RWPE2 (cell line): ENCODE results near the gene SEC62.

ENCODE experiments used
- ATAC-seq: fragments of 200-7000 bp; cut with Tn5 transposase; 3 replicates; pipeline ENCODE4 v1.9.1; 2021; ENCODE audit warnings: low read depth
- DNase-seq: peaks from one replicate; pipeline ENCODE4 v3.0.0-alpha.2; 2020; ENCODE audit warnings: low spot score
- H3K27ac ChIP-seq: fragments of 450-650 bp; 2 replicates; pipeline ENCODE4 v1.5.1; 2017; ENCODE audit warnings: mild to moderate bottlenecking; ENCODE audit not compliant: poor library complexity, severe bottlenecking
- H3K27me3 ChIP-seq: fragments of 250-450 bp; sonication (Bioruptor Pico); 2 replicates; pipeline ENCODE4 v1.5.1; 2021; ENCODE audit warnings: mild to moderate bottlenecking, moderate library complexity; ENCODE audit not compliant: insufficient read depth, poor library complexity, severe bottlenecking
- H3K36me3 ChIP-seq: fragments of 250-450 bp; sonication (Bioruptor Pico); 2 replicates; pipeline ENCODE4 v1.5.1; 2020; ENCODE audit warnings: low read depth, mild to moderate bottlenecking, moderate library complexity
- H3K4me1 ChIP-seq: fragments of 250-450 bp; sonication (Bioruptor Pico); 2 replicates; pipeline ENCODE4 v1.5.1; 2021; ENCODE audit warnings: mild to moderate bottlenecking, moderate library complexity; ENCODE audit not compliant: insufficient read depth, poor library complexity, severe bottlenecking
- H3K4me3 ChIP-seq: fragments of 250-450 bp; sonication (Bioruptor Pico); 2 replicates; pipeline ENCODE4 v1.5.1; 2021; ENCODE audit warnings: mild to moderate bottlenecking, moderate library complexity; ENCODE audit not compliant: severe bottlenecking
- H3K9me3 ChIP-seq: fragments of 250-450 bp; sonication (Bioruptor Pico); 2 replicates; pipeline ENCODE4 v1.5.1; 2021; ENCODE audit warnings: mild to moderate bottlenecking, moderate library complexity; ENCODE audit not compliant: severe bottlenecking
- TF ChIP-seq, protein P1 (sequence below): fragments of 450-650 bp; IDR thresholded peaks from one replicate; pipeline ENCODE4 v1.5.1; 2017; ENCODE audit warnings: mild to moderate bottlenecking, moderate library complexity; ENCODE audit not compliant: poor library complexity, severe bottlenecking

SEC62 gene

DNA sequence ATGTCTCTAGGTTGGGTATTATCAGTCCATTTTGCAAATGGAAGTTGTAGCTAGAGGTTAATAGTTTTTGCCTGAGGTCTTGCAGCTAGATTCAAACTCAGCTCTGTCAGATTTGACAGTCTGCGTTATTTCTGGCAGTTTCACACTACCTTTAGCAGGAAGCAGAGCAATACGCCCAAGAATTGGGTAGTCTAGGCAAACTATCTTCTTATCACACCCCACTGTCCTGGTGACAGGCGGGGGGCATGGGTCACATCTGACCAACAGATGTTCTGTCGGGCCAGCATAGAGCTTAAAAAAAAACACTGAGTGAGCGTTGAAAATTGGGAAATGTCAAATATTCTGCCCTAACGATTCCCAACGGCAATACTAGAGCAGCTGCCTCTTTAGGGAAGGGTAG is 76.9 kb downstream of the SEC62 start:
- peaks cover 20% of the 10 kb centered on the region for H3K27me3 ChIP-seq
- no peak overlapping the region for H3K4me3 ChIP-seq
- no peaks in the 10 kb centered on the region for H3K9me3 ChIP-seq
- TF ChIP-seq, protein P1, sequence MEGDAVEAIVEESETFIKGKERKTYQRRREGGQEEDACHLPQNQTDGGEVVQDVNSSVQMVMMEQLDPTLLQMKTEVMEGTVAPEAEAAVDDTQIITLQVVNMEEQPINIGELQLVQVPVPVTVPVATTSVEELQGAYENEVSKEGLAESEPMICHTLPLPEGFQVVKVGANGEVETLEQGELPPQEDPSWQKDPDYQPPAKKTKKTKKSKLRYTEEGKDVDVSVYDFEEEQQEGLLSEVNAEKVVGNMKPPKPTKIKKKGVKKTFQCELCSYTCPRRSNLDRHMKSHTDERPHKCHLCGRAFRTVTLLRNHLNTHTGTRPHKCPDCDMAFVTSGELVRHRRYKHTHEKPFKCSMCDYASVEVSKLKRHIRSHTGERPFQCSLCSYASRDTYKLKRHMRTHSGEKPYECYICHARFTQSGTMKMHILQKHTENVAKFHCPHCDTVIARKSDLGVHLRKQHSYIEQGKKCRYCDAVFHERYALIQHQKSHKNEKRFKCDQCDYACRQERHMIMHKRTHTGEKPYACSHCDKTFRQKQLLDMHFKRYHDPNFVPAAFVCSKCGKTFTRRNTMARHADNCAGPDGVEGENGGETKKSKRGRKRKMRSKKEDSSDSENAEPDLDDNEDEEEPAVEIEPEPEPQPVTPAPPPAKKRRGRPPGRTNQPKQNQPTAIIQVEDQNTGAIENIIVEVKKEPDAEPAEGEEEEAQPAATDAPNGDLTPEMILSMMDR, result no peak
- DNase-seq (no peak), ATAC-seq (no peak)
- no peaks in the 10 kb centered on the region for H3K4me1 ChIP-seq
- H3K36me3 ChIP-seq, result no peaks in the 10 kb centered on the region
- no peak overlapping the region for H3K27ac ChIP-seq

DNA sequence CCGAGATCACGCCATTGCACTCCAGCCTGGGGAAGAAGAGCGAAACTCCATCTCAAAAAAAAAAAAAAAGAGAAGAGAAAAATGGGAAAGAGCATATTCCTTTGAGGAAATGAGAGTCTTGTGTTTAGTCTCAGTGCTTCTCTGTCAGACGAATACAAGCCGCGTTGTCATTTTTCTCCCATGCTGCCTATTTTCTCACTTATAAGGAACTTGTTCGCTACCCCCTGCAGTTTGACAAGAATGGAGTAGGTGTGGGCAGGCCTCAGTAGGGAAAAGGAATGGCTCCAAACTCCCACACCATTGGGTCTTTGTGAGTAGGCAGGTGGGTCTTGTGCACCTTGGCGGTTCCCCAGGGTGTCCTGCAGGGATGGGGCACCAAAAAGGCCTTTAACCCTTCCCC is 77.7 kb downstream of the SEC62 start:
- H3K36me3 ChIP-seq, result no peaks in the 10 kb centered on the region
- no peak for ATAC-seq
- DNase-seq, result no peak
- H3K4me1 ChIP-seq, result no peaks in the 10 kb centered on the region
- peaks cover 12% of the 10 kb centered on the region for H3K27me3 ChIP-seq
- no peak overlapping the region for H3K27ac ChIP-seq
- no peaks in the 10 kb centered on the region for H3K9me3 ChIP-seq
- no peak overlapping the region for H3K4me3 ChIP-seq
- TF ChIP-seq, protein P1, result no peak

DNA sequence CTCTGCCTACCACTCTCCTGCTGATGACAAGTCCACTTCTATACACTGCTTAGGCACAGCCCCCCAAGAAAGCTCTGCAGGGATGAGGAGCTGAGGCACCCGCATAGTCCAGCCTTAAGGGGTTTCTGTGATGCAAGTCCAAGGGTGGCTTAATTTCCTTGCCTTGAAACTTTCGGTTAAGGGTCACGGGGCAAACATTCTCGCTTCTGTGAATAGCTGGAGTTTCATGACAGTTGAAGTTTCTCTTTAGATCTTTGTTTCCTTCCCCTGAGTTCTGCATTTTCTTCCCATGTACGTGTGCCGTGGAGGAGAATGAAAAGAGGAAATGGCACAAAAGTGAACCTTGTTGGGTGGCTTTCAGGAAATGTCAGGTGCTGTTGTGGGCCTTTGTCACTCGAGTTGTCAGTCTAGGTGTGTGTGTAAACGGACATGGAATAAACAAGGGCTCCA is 78.2 kb downstream of the SEC62 start:
- Histone ChIP-seq H3K27ac (no peak overlapping the region), H3K27me3 (peaks cover 9% of the 10 kb centered on the region), H3K9me3 (no peaks in the 10 kb centered on the region), H3K4me1 (no peaks in the 10 kb centered on the region), H3K4me3 (no peak overlapping the region), H3K36me3 (no peaks in the 10 kb centered on the region)
- ATAC-seq, result no peak
- TF ChIP-seq, protein P1, result no peak
- DNase-seq, result no peak

GRCh38 chr3:170046269-170047132 is 79.9 kb downstream of the SEC62 start:
- ATAC-seq (no peak; the same call in 2 of the 3 replicates), DNase-seq (no peak)
- H3K36me3 ChIP-seq, result no peaks in the 10 kb centered on the region
- TF ChIP-seq, protein P1, result no peak
- H3K9me3 ChIP-seq, result no peaks in the 10 kb centered on the region
- H3K27ac ChIP-seq, result no peak overlapping the region
- no peak overlapping the region for H3K4me3 ChIP-seq
- H3K27me3 ChIP-seq, result no peaks in the 10 kb centered on the region
- H3K4me1 ChIP-seq, result no peaks in the 10 kb centered on the region

DNA sequence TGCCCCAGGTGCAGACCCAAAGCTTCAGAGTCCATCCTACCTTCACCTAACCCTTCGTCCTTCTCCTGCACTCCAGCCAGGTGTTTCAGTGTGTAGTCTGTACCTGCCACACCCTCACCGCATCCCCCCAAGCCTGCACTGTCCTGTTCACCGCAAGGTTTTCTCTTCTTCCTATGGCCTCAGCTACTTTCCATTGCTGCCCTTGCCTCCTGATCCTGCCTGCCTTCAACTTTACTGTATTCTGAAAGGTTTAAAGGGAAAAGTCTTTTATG is 80.5 kb downstream of the SEC62 start:
- DNase-seq (no peak), ATAC-seq (no peak)
- Histone ChIP-seq H3K4me1 (no peaks in the 10 kb centered on the region), H3K4me3 (no peak overlapping the region), H3K27ac (no peak overlapping the region), H3K9me3 (no peaks in the 10 kb centered on the region), H3K27me3 (no peaks in the 10 kb centered on the region), H3K36me3 (no peaks in the 10 kb centered on the region)
- TF ChIP-seq, protein P1, result no peak
